Sigmoid colon (tissue), 4 donors: ENCODE measurements around the gene DPY30.

Source experiments
- POLR2AphosphoS5 ChIP-seq, 4 donors: sonication (generic); formaldehyde crosslinking; IDR thresholded peaks; one replicate each; pipeline ENCODE4 v1.6.1; 2017; ENCODE audit warnings: antibody characterized with exemption in 4 of 4
- TF ChIP-seq, protein P1 (sequence below), 4 experiments: fragments of 450-650 bp in 3 of 4; fragments of 200-600 bp in 1 of 4; IDR thresholded peaks; one replicate each; pipeline ENCODE4 v1.5.1; 2016 to 2019; ENCODE audit warnings: antibody characterized with exemption in 4 of 4, mild to moderate bottlenecking in 3 of 4, moderate library complexity in 2 of 4

DNA sequence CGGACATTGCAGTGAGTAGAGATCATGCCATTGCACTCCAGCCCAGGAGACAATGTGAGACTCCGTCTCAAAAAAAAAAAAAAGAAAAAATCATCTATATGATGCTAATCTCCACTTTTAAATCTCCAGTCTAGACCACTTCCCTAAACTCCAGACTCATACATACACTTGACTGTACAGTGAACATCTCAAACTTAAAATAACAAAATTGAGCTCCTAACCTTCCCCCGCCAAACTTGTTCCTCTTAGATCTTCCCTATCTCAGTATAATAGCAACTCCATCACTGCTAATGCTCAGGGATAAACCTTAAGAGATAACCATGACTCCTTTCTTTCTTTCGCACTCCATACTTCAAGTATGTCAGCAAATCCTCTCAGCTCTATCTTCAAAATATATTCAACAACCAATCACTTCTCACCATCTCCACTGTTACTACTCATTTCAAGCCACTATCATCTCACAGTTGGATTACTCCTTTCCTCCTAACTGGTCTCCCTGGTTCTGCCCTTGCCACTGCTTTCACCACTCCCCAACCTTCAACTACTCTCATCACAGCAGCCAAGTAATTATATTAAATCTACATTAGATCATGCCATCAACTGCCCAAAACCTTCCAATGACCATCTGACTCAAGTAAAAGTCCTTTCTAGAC, 40.7 kb downstream of the DPY30 start:
- TF ChIP-seq, protein P1, sequence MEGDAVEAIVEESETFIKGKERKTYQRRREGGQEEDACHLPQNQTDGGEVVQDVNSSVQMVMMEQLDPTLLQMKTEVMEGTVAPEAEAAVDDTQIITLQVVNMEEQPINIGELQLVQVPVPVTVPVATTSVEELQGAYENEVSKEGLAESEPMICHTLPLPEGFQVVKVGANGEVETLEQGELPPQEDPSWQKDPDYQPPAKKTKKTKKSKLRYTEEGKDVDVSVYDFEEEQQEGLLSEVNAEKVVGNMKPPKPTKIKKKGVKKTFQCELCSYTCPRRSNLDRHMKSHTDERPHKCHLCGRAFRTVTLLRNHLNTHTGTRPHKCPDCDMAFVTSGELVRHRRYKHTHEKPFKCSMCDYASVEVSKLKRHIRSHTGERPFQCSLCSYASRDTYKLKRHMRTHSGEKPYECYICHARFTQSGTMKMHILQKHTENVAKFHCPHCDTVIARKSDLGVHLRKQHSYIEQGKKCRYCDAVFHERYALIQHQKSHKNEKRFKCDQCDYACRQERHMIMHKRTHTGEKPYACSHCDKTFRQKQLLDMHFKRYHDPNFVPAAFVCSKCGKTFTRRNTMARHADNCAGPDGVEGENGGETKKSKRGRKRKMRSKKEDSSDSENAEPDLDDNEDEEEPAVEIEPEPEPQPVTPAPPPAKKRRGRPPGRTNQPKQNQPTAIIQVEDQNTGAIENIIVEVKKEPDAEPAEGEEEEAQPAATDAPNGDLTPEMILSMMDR (IDR thresholded peaks at IDR 0.05) = no peak
- TF ChIP-seq POLR2AphosphoS5 (IDR thresholded peaks at IDR 0.05) = no peak
